Vagina (tissue), 2 donors: ENCODE measurements around the gene SEZ6L.

Source experiments
- POLR2AphosphoS5 ChIP-seq, 2 donors: sonication (generic); formaldehyde crosslinking; IDR thresholded peaks; one replicate each; pipeline ENCODE4 v1.9.0; 2017; ENCODE audit warnings: antibody characterized with exemption in 2 of 2, mild to moderate bottlenecking in 2 of 2, low read depth in 1 of 2; ENCODE audit not compliant: insufficient read depth in 1 of 2
- TF ChIP-seq, protein P1 (sequence below), 3 experiments: fragments of 450-650 bp in 2 of 3; fragments of 200-600 bp in 1 of 3; sonication (generic) in 1 of 3; IDR thresholded peaks; one replicate each; pipeline ENCODE4 v1.5.1; 2017 to 2019; ENCODE audit warnings: antibody characterized with exemption in 3 of 3, mild to moderate bottlenecking in 2 of 3, moderate library complexity in 2 of 3

DNA sequence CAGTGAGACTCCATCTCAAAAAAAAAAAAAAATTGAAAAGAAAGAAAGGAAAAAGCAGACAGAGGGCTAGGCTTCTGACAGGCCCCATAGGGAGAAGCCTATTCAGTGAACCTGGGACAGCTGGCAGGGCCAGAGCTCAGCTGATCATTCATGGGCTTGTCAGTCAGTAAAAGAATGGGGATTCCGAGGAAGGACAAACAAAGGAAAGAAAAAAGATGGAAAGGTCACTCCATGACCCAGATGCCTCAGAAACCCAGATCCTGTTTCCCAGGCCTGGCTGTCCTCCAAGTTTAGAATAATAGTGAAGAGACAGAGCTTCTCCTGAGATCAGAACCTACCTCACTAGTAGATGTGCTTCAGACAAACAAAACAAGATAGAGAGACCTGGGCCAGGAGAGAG, 225.5 kb downstream of the SEZ6L start:
- TF ChIP-seq, protein P1, sequence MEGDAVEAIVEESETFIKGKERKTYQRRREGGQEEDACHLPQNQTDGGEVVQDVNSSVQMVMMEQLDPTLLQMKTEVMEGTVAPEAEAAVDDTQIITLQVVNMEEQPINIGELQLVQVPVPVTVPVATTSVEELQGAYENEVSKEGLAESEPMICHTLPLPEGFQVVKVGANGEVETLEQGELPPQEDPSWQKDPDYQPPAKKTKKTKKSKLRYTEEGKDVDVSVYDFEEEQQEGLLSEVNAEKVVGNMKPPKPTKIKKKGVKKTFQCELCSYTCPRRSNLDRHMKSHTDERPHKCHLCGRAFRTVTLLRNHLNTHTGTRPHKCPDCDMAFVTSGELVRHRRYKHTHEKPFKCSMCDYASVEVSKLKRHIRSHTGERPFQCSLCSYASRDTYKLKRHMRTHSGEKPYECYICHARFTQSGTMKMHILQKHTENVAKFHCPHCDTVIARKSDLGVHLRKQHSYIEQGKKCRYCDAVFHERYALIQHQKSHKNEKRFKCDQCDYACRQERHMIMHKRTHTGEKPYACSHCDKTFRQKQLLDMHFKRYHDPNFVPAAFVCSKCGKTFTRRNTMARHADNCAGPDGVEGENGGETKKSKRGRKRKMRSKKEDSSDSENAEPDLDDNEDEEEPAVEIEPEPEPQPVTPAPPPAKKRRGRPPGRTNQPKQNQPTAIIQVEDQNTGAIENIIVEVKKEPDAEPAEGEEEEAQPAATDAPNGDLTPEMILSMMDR (IDR thresholded peaks at IDR 0.05) = no peak
- TF ChIP-seq POLR2AphosphoS5 (IDR thresholded peaks at IDR 0.05; ENCODE audit: insufficient read depth in 1 of 2, low read depth in 1 of 2) = no peak
